ENCODE results near the gene BCAS4.

Gene BCAS4

GRCh38 chr20:50915424-50915823 is 120.6 kb downstream of the BCAS4 start:
- no peak for DNase-seq

GRCh38 chr20:50916257-50916656 is 121.4 kb downstream of the BCAS4 start:
- DNase-seq = no peak

- no peak for DNase-seq
These were observed 122.1 kb downstream of the BCAS4 start for GRCh38 chr20:50916934-50917333.

- DNase-seq = no peak
These were observed 123.5 kb downstream of the BCAS4 start for GRCh38 chr20:50918403-50918802.

GRCh38 chr20:50919567-50919966 is 124.7 kb downstream of the BCAS4 start:
- DNase-seq = no peak

- no peak for DNase-seq
These were observed 126.1 kb downstream of the BCAS4 start for GRCh38 chr20:50920997-50921396.

- no peak for DNase-seq
These were observed 127.1 kb downstream of the BCAS4 start for GRCh38 chr20:50921803-50922501.

GRCh38 chr20:50924261-50924920 is 129.5 kb downstream of the BCAS4 start:
- DNase-seq = no peak

GRCh38 chr20:50926530-50926929 is 131.7 kb downstream of the BCAS4 start:
- no peak for DNase-seq

All from cerebellar nuclear complex (tissue), 1 donor.